GM10266 (cell line): ENCODE results near the gene ALDH3A1.

ENCODE experiments used
- DNase-seq: peaks from one replicate; pipeline ENCODE4 v3.0.0; 2012; ENCODE audit errors: extremely low spot score
- TF ChIP-seq, protein P1 (sequence below): IDR thresholded peaks from 2 replicates; pipeline ENCODE4 v1.5.1; 2012; ENCODE audit warnings: mild to moderate bottlenecking, low read depth; ENCODE audit not compliant: control insufficient read depth, insufficient read depth; ENCODE audit errors: missing control alignments

ALDH3A1 gene

DNA sequence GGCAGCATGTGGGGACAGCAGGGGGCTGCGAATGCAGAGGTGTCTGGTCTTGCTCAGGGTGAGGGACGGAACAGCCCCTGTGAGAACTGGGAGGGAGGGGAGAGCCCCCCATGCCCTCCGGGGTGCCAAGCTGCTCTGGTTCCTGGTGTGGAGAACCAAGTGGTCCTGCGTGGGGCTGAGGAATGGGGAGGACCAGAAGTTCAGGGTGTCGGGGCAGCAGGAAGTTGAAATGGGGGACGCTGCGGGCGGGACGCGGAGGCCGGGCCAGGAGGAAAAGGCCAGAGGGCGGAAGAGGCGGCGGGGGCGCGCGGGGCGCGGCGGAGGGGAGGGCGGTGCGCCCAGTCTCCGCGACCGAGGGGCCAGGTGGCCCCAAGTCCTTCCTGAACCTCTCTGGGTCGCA is 3.6 kb downstream of the ALDH3A1 start:
- TF ChIP-seq, protein P1, sequence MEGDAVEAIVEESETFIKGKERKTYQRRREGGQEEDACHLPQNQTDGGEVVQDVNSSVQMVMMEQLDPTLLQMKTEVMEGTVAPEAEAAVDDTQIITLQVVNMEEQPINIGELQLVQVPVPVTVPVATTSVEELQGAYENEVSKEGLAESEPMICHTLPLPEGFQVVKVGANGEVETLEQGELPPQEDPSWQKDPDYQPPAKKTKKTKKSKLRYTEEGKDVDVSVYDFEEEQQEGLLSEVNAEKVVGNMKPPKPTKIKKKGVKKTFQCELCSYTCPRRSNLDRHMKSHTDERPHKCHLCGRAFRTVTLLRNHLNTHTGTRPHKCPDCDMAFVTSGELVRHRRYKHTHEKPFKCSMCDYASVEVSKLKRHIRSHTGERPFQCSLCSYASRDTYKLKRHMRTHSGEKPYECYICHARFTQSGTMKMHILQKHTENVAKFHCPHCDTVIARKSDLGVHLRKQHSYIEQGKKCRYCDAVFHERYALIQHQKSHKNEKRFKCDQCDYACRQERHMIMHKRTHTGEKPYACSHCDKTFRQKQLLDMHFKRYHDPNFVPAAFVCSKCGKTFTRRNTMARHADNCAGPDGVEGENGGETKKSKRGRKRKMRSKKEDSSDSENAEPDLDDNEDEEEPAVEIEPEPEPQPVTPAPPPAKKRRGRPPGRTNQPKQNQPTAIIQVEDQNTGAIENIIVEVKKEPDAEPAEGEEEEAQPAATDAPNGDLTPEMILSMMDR = no peak
- no peak for DNase-seq

DNA sequence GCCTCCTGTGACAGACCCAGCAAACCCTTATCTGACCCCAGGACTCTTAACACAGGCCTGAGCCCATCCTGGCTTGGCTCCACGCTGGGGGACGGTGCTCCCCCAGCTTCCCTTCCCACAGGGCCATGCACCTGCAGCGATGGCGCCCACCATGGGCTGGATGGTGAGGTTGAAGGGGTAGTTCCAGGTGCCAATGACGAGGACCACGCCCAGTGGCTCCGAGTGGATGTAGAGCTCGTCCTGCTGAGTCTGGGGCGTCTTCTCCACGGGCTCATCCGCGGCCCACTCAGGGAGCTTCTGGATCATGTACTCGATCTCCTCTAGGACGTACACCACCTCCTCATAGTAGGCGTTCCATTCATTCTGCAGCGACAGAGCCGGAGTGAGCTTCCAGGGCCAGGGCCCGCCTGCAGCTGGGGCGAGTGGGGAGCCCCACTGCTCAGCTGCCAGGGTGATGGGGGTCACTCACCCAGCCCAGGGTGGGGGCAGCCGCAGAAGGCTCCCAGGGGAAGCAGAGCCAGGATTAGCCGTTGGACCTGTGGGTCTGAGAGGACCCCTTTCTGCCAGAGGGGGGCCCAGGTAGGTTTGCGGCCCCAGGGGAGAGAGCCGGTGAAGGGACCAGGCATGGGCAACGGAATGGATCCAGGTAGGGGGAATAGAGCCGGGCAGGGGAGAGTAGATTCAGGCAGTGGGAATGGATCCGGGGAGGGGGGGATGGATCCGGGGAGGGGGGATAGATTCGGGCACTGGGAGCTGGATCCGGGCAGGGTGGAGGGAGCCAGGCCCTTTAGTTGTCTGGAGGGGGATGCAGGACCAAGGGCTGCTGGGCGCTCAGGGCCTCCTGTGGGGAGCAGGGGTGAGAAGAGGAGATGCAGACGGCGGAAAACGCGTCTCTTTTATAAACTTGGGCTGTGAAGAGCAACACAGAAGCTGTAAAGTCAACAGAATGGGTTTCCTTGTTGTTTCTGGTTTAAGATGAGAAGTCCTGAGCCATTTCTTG is 4.7 kb downstream of the ALDH3A1 start:
- TF ChIP-seq, protein P1 = no peak
- DNase-seq = no peak

DNA sequence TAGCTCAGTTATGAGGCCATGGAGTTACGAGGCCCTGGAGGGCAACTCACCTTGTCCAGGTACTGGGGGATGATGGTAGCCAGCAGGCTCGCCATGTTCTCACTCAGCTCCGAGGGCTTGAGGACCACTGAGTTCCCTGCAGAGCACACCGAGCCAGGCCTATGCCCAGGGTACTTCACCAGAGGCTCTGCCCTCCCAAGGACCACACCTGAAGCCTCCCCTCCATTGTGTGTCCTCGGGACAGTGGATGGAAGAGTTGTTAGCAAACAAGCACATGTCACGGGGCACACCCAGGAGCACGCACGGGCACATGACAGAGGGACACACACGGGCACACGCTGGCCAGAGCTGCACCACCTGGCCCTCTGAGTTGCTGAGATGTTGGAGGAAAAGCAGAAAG is 5.6 kb downstream of the ALDH3A1 start:
- no peak for DNase-seq
- TF ChIP-seq, protein P1 = no peak

DNA sequence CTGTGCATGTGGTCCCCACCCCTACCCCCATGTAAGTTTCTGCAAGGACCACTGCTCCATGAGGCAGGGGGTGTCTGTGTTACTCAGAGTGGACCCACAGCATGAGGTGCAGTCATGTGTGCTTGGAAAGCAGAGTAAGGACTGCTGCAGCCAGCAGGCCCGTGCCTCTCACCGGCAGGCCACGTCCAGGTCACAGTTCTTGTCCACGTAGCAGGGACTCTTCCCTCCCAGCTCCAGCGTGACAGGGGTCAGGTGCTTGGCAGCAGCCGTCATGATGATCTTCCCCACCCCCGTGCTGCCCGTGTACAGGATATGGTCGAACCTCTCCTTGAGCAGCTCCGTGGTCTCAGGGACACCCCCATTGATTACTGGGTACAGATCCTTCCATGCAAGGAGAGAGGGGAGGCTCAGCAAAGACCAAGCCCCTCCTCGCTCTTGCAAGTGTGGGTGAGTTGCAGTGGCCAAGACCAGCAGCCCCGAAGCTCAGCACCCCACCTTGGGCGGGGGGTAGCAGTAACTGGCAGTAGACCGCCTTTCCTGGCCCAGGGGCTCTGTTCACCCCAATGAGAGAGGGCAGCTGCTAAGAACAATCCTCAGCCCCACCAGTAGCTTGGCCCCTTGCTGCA is 6.2 kb downstream of the ALDH3A1 start:
- TF ChIP-seq, protein P1 = no peak
- no peak for DNase-seq

DNA sequence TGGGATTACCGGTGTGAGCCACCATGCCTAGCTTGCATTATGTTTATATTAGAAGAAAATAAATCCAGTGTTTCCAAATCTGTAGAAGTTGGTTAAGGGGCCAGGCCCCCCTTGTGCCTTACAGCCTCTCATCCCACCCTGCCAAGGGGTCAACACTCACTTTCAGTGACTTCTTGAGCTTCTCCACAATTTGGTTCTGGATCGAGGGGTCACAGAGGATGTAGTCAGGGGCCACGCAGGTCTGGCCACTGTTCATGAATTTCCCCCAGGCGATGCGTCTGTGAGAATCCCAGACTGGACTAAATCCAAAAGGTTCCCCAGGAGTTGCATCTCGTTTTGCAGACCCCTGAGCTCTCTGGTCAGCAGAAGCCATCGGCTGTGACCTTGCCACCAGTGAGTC is 7.2 kb downstream of the ALDH3A1 start:
- TF ChIP-seq, protein P1 = no peak
- no peak for DNase-seq

DNA sequence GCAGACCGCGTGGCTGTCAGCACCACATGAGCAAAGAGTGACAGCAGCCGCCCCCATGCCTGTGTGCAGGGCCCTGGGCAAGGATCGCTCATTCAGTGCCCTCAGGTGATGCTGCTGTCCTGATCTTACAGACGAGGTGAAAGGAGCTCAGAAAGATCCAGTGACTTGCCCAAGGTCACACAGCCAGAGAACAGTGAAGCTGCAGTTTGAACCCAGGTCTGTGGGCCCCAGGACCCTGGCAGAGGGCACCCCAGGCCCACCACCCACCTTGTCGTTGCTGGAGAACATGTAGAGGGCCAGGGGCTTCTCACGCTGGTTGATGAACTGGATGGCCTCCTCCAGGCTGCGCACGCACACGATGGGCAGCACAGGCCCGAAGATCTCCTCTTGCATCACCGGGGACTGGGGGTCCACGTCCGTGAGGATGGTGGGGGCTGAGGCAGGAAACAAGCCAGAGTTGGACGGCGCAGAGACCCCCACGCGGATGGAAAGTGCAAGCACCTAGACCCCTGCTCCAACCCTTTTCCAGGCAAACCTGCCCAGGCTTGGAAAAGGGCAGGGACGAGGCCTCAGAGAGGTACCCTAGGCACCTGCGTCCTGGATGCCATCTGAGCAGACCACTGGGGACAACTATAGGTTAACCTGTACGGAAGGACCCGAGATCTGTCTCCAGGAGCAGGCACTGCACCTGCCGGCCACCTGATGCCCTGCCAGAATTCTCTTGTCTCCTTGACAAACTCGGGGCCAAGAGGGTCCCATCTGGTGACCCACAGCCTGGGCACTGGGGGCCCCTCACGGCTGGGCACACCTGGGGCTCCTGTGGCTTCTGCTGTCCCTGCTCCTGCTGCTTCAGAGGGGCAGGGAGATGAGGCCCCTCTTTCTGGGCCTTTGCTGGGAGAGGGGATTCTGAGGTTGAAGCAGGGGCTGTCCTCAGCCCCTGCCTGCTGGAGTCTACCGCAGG is 8.6 kb downstream of the ALDH3A1 start:
- no peak for DNase-seq
- TF ChIP-seq, protein P1 = no peak
